ENCODE measurements around the gene PTPRZ1. TPM values are rescaled to one million over a fixed set of nuclear protein-coding genes. Genes with fewer than 3 reads are reported as not detected.

Gene PTPRZ1
- total RNA-seq, 6 experiments from 2014 or later, result 0.29 to 0.47 TPM; not detected in 4

DNA sequence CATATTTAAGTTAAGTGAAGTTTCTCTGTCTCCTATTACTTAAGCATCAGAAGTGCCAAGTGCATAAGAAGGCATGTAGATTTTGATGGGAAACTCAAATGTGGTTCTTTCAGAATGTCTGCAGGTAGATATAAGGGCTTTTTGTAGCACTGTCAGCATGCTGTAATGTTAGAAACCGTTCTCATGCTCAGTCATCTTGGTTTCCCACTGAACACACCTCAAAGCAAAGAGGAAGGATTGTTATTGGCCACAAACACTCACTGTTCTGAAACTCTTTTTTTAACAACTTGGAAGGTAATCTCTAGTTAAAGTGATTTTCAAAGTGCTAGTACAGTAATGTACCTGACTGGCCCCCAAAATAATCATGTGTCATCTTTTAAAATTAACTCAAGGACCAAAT lies 145.1 kb downstream of the PTPRZ1 start:
- no peaks in the 10 kb centered on the region for H3K27me3 ChIP-seq
- no peak for ATAC-seq
- no peaks in the 10 kb centered on the region for H3K4me1 ChIP-seq
- no peak overlapping the region for H3K27ac ChIP-seq
- DNase-seq, result no peak
- intact Hi-C loops (cut with DNase I), result no loop called here
- no peaks in the 10 kb centered on the region for H3K9me3 ChIP-seq
- WGBS (ENCODE audit: insufficient coverage, low coverage, low lambda C conversion rate, missing lambda C conversion rate), result 20% methylated on average over 1 of the region's 1 CpG
- TF ChIP-seq CTCF (IDR thresholded peaks at IDR 0.05), result no peak
- TF ChIP-seq POLR2A (IDR thresholded peaks at IDR 0.05), result no peak
- H3K4me3 ChIP-seq, result no peak overlapping the region
- no peaks in the 10 kb centered on the region for H3K36me3 ChIP-seq

DNA sequence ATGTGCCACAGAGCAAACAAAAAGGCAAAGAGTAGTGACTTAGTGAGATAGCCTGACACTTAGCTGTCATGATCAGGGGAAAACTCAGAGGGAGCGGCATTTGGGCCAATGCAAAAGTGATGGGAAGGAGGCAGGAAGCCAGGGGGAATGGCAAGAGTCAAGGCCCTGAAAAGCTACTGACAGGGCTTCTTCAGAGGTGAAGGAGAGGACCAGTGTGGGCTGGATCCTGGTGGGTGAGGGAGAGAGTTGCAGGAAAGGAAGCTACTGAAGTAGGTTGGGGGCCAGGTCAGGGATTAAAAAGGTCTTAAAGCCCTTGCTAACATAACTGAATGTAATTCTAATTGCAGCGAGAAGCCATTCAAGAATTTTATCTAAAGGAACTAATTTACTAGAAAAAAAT lies 154.1 kb downstream of the PTPRZ1 start:
- intact Hi-C loops (cut with DNase I), result no loop called here
- no peak for TF ChIP-seq CTCF (IDR thresholded peaks at IDR 0.05)
- no peak for TF ChIP-seq POLR2A (IDR thresholded peaks at IDR 0.05)
- no peaks in the 10 kb centered on the region for H3K36me3 ChIP-seq
- 67% methylated on average over 2 of the region's 2 CpGs for WGBS (ENCODE audit: insufficient coverage, low coverage, low lambda C conversion rate, missing lambda C conversion rate)
- H3K27ac ChIP-seq, result no peak overlapping the region
- ATAC-seq, result no peak
- no peaks in the 10 kb centered on the region for H3K27me3 ChIP-seq
- DNase-seq, result no peak
- no peaks in the 10 kb centered on the region for H3K9me3 ChIP-seq
- no peaks in the 10 kb centered on the region for H3K4me1 ChIP-seq
- H3K4me3 ChIP-seq, result no peak overlapping the region

DNA sequence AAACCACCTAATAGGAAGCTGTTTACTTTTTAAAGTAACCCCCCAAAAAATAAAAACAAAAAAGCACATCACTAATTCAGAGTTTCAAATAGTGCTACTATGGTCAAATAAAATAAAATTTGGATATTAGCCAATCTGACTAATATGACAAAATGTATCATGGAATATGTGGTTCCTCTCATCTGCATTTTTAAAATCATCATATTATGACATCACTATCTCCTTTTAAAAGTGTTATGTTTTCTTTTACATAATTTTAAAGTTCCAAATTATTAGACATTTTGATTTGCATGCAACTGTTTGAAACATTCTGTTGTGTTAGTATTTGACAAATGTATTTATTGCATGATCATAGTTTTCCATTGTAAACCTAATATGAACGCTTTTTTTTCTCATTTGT lies 160.7 kb downstream of the PTPRZ1 start:
- no peak overlapping the region for H3K4me3 ChIP-seq
- no peaks in the 10 kb centered on the region for H3K27me3 ChIP-seq
- no peaks in the 10 kb centered on the region for H3K36me3 ChIP-seq
- no peaks in the 10 kb centered on the region for H3K9me3 ChIP-seq
- ATAC-seq (no peak), DNase-seq (no peak)
- WGBS (ENCODE audit: insufficient coverage, low coverage, low lambda C conversion rate, missing lambda C conversion rate), result 57% methylated on average over 1 of the region's 1 CpG
- no peak overlapping the region for H3K27ac ChIP-seq
- TF ChIP-seq POLR2A (IDR thresholded peaks at IDR 0.05) (no peak), CTCF (IDR thresholded peaks at IDR 0.05) (no peak)
- intact Hi-C loops (cut with DNase I), result no loop called here
- H3K4me1 ChIP-seq, result no peaks in the 10 kb centered on the region

- Histone ChIP-seq H3K4me1 (no peaks in the 10 kb centered on the region), H3K36me3 (no peaks in the 10 kb centered on the region), H3K4me3 (no peak overlapping the region), H3K27me3 (no peaks in the 10 kb centered on the region), H3K9me3 (no peaks in the 10 kb centered on the region), H3K27ac (no peak overlapping the region)
- intact Hi-C loops (cut with DNase I), result no loop called here
- ATAC-seq (no peak), DNase-seq (no peak)
- 64% methylated on average over 1 of the region's 1 CpG for WGBS (ENCODE audit: insufficient coverage, low coverage, low lambda C conversion rate, missing lambda C conversion rate)
- TF ChIP-seq CTCF (IDR thresholded peaks at IDR 0.05), result no peak
- no peak for TF ChIP-seq POLR2A (IDR thresholded peaks at IDR 0.05)
Measured at GRCh38 chr7:122035876-122036275, 162.9 kb downstream of the PTPRZ1 start.

- Histone ChIP-seq H3K27me3 (no peaks in the 10 kb centered on the region), H3K4me3 (no peak overlapping the region), H3K4me1 (no peaks in the 10 kb centered on the region), H3K36me3 (no peaks in the 10 kb centered on the region), H3K27ac (no peak overlapping the region), H3K9me3 (no peaks in the 10 kb centered on the region)
- intact Hi-C loops (cut with DNase I), result no loop called here
- DNase-seq (no peak), ATAC-seq (no peak)
- WGBS (ENCODE audit: insufficient coverage, low coverage, low lambda C conversion rate, missing lambda C conversion rate), result 53% methylated on average over 3 of the region's 3 CpGs
- no peak for TF ChIP-seq CTCF (IDR thresholded peaks at IDR 0.05)
- no peak for TF ChIP-seq POLR2A (IDR thresholded peaks at IDR 0.05)
Measured at GRCh38 chr7:122038134-122038533, 165.2 kb downstream of the PTPRZ1 start.
